Cerebellar cortex (tissue), 1 donor: ENCODE data around the gene KATNB1.
A peak's percentile ranks its signal among the peaks of the same experiment; 100 is the strongest.

Source experiments
- DNase-seq: peaks from one replicate; pipeline ENCODE4 v3.0.0-alpha.2; 2015; ENCODE audit warnings: low spot score

Gene KATNB1

GRCh38 chr16:57735755-57736418 lies at the start of gene KATNB1:
KATNB1 (plus strand) TSS chr16:57735770; CDS start chr16:57737244, 1,474 bp downstream.
- DNase-seq = peak; percentile 13

GRCh38 chr16:57686577-57686976 lies 49.0 kb upstream of the KATNB1 start:
- no peak for DNase-seq

GRCh38 chr16:57687363-57687929 lies 48.1 kb upstream of the KATNB1 start:
- no peak for DNase-seq

- DNase-seq = no peak
Measured at GRCh38 chr16:57688487-57688986, 47.0 kb upstream of the KATNB1 start.

GRCh38 chr16:57688987-57689761 lies 46.4 kb upstream of the KATNB1 start:
- no peak for DNase-seq

- DNase-seq = no peak
Measured at GRCh38 chr16:57689762-57690558, 45.6 kb upstream of the KATNB1 start.

GRCh38 chr16:57690782-57691471 lies 44.6 kb upstream of the KATNB1 start:
- no peak for DNase-seq

GRCh38 chr16:57692636-57693035 lies 42.9 kb upstream of the KATNB1 start:
- DNase-seq = no peak

- DNase-seq = no peak
Measured at GRCh38 chr16:57693550-57693949, 42.0 kb upstream of the KATNB1 start.

- DNase-seq = no peak
Measured at GRCh38 chr16:57694231-57694724, 41.3 kb upstream of the KATNB1 start.

- peak; percentile 30 for DNase-seq
Measured at GRCh38 chr16:57694725-57695679, 40.6 kb upstream of the KATNB1 start, which contains the start of gene DRC7. DRC7 (plus strand) TSS chr16:57694806; CDS start chr16:57697950, 3,144 bp downstream.

GRCh38 chr16:57695680-57696069 lies 39.9 kb upstream of the KATNB1 start:
- no peak for DNase-seq

- no peak for DNase-seq
Measured at GRCh38 chr16:57696240-57696639, 39.3 kb upstream of the KATNB1 start.

- DNase-seq = no peak
Measured at GRCh38 chr16:57697896-57698537, 37.6 kb upstream of the KATNB1 start.

GRCh38 chr16:57698812-57699405 lies 36.7 kb upstream of the KATNB1 start:
- DNase-seq = no peak

GRCh38 chr16:57699481-57699880 lies 36.1 kb upstream of the KATNB1 start:
- DNase-seq = no peak

- DNase-seq = no peak
Measured at GRCh38 chr16:57699899-57700298, 35.7 kb upstream of the KATNB1 start.

GRCh38 chr16:57700781-57701551 lies 34.6 kb upstream of the KATNB1 start:
- DNase-seq = no peak
